HepG2 (cell line): ENCODE data around the gene AK4. TPM values are rescaled to one million over a fixed set of nuclear protein-coding genes. Genes with fewer than 3 reads are reported as not detected.

Experiments
- ARHGAP35 ChIP-seq: sonication (generic); formaldehyde crosslinking; IDR thresholded peaks from 2 replicates; pipeline ENCODE4 v1.9.0; 2022; ENCODE audit warnings: mild to moderate bottlenecking, inconsistent platforms, moderate library complexity, missing genetic modification reagents, borderline replicate concordance
- CSRNP1 ChIP-seq: sonication (generic); formaldehyde crosslinking; IDR thresholded peaks from 2 replicates; pipeline ENCODE4 v1.8.1; 2023; ENCODE audit warnings: mild to moderate bottlenecking, missing genetic modification reagents
- KAT8 ChIP-seq: IDR thresholded peaks from 2 replicates; pipeline ENCODE4 v1.6.1; 2016; ENCODE audit warnings: missing genetic modification reagents, missing compliant biosample characterization
- KLF13 ChIP-seq: sonication (generic); formaldehyde crosslinking; IDR thresholded peaks from 2 replicates; pipeline ENCODE4 v1.4.0; 2020; ENCODE audit warnings: mild to moderate bottlenecking, missing genetic modification reagents
- KMT2A ChIP-seq: sonication (generic); formaldehyde crosslinking; IDR thresholded peaks from 2 replicates; pipeline ENCODE4 v1.4.0; 2020; ENCODE audit warnings: missing genetic modification reagents
- MEIS1 ChIP-seq: sonication (generic); formaldehyde crosslinking; IDR thresholded peaks from 2 replicates; pipeline ENCODE4 v1.9.0; 2021; ENCODE audit warnings: mild to moderate bottlenecking, missing genetic modification reagents, moderate library complexity, borderline replicate concordance
- MTA3 ChIP-seq: sonication (generic); formaldehyde crosslinking; IDR thresholded peaks from 2 replicates; pipeline ENCODE4 v1.4.0; 2020; ENCODE audit warnings: missing genetic modification reagents
- NFE2L1 ChIP-seq: sonication (generic); formaldehyde crosslinking; IDR thresholded peaks from 2 replicates; pipeline ENCODE4 v1.4.0; 2020; ENCODE audit warnings: missing genetic modification reagents, mild to moderate bottlenecking, borderline replicate concordance
- PAXIP1 ChIP-seq: sonication (generic); formaldehyde crosslinking; conservative IDR thresholded peaks from 2 replicates; pipeline ENCODE4 v1.4.0; 2020; ENCODE audit warnings: mild to moderate bottlenecking, missing genetic modification reagents, moderate library complexity
- TFE3 ChIP-seq: IDR thresholded peaks from 2 replicates; pipeline ENCODE4 v1.6.1; 2016
- ZBTB10 ChIP-seq: sonication (generic); formaldehyde crosslinking; IDR thresholded peaks from 2 replicates; pipeline ENCODE4 v1.4.0; 2020; ENCODE audit warnings: missing genetic modification reagents, borderline replicate concordance
- ZFYVE20 ChIP-seq: sonication (generic); formaldehyde crosslinking; IDR thresholded peaks from 2 replicates; pipeline ENCODE4 v1.8.0; 2023; ENCODE audit warnings: low read depth, mild to moderate bottlenecking, moderate library complexity, missing genetic modification reagents, borderline replicate concordance
- ZNF296 ChIP-seq: sonication (generic); formaldehyde crosslinking; conservative IDR thresholded peaks from 2 replicates; pipeline ENCODE4 v1.5.0; 2020; ENCODE audit warnings: mild to moderate bottlenecking, missing genetic modification reagents
- ZNF30 ChIP-seq: sonication (generic); formaldehyde crosslinking; IDR thresholded peaks from 2 replicates; pipeline ENCODE4 v1.5.0; 2020; ENCODE audit warnings: mild to moderate bottlenecking, missing genetic modification reagents
- ZNF530 ChIP-seq: sonication (generic); formaldehyde crosslinking; IDR thresholded peaks from 2 replicates; pipeline ENCODE4 v1.5.0; 2020; ENCODE audit warnings: low read depth, mild to moderate bottlenecking, missing genetic modification reagents
- ZNF550 ChIP-seq: sonication (generic); formaldehyde crosslinking; IDR thresholded peaks from 2 replicates; pipeline ENCODE4 v1.4.0; 2020; ENCODE audit warnings: mild to moderate bottlenecking, missing genetic modification reagents, borderline replicate concordance
- ZNF781 ChIP-seq: sonication (generic); formaldehyde crosslinking; IDR thresholded peaks from 2 replicates; pipeline ENCODE4 v1.5.1; 2020; ENCODE audit warnings: borderline replicate concordance, mild to moderate bottlenecking, missing genetic modification reagents; ENCODE audit errors: not compliant biosample characterization
- polyA plus RNA-seq, 8 experiments: library from polyadenylated mRNA; depleted of rRNA in 3 of 8; stranded (reverse) in 7 of 8; unstranded in 1 of 8; fragments of >200 nt; fragmentation: Illumina TruSeq in 4 of 8; extraction: Trizol in 4 of 8; gene quantifications; 2 replicates each; pipeline versions ENCODE4 v1.2.1 to v1.2.3, GENCODE V29; 2011 to 2016; ENCODE audit warnings: low read depth in 4 of 8, missing spikeins in 1 of 8, mixed read lengths in 1 of 8; ENCODE audit not compliant: insufficient read depth in 1 of 8
- total RNA-seq, 5 experiments: library from RNA; depleted of rRNA; stranded (reverse); fragments of >200 nt; fragmentation: Illumina TruSeq; extraction: Trizol; gene quantifications; 2 replicates each; pipeline ENCODE4 v1.2.3, GENCODE V29; 2016; ENCODE audit warnings: low read depth in 1 of 5

AK4 gene
- total and polyA plus RNA-seq, 2 of the 13 experiments (the other 11 are each of a cell fraction or from before 2014, with no cell fraction given), result 110 to 160 TPM

GRCh38 chr1:65265651-65266351 lies 117.8 kb downstream of the AK4 start (continued):
- TF ChIP-seq MEIS1 (CRISPR knock-in tag) (0 out of 2 replicates have a peak, but pooled peaks have one; percentile 23), ZBTB10 (CRISPR knock-in tag) (peak; percentile 90), ARHGAP35 (CRISPR knock-in tag) (no peak; the same call in 1 of the 2 replicates), ZNF530 (CRISPR knock-in tag) (no peak), NFE2L1 (CRISPR knock-in tag) (no peak), KAT8 (peak; percentile 25; the same call in 1 of the 2 replicates), ZFYVE20 (peak; percentile 33; the same call in 1 of the 2 replicates), TFE3 (CRISPR knock-in tag) (0 out of 2 replicates have a peak, but pooled peaks have one; percentile 30), CSRNP1 (CRISPR knock-in tag) (peak; percentile 54; the same call in 1 of the 2 replicates), ZNF781 (CRISPR knock-in tag) (no peak), ZNF550 (no peak), ZNF30 (CRISPR knock-in tag) (0 out of 2 replicates have a peak, but pooled peaks have one; percentile 47), ZNF296 (CRISPR knock-in tag) (0 out of 2 replicates have a peak, but pooled peaks have one; percentile 53), MTA3 (no peak), KLF13 (no peak), PAXIP1 (CRISPR knock-in tag) (peak; percentile 20; the same call in 1 of the 2 replicates), KMT2A (CRISPR knock-in tag) (0 out of 2 replicates have a peak, but pooled peaks have one; percentile 21)
